Kidney glomerular epithelial cell (primary cell): ENCODE data around the gene NDUFS8.

Source experiments
- DNase-seq: peaks from one replicate; lab custom pipeline; 2025; lab: John Stamatoyannopoulos, UW

Gene NDUFS8

DNA sequence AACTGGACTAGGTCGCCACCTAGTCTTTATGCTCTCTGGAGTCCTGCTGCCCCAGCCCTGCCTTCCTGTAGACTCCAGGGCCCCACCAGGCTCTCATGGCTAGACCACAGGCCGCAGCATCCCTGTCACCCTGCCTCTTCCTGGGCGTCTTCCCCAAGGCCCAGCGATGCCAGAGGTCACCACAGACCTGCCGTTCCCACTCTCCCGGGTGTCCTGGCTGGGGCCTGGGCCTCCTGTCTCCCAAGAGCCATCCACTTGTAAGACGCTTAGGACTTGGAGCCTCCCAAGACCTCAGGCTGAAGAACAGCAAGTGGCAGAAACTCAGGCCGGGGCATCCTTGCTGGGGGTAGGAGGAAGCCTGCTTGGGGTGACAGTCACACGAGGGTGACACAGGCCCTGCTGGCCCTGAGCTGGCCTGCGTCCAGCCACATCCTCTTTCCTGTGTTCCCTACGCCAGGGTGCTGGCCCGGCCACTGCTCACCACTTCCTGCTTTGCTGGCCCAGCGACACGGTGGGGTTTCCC is 6.3 kb downstream of the NDUFS8 start:
- no peak for DNase-seq

DNA sequence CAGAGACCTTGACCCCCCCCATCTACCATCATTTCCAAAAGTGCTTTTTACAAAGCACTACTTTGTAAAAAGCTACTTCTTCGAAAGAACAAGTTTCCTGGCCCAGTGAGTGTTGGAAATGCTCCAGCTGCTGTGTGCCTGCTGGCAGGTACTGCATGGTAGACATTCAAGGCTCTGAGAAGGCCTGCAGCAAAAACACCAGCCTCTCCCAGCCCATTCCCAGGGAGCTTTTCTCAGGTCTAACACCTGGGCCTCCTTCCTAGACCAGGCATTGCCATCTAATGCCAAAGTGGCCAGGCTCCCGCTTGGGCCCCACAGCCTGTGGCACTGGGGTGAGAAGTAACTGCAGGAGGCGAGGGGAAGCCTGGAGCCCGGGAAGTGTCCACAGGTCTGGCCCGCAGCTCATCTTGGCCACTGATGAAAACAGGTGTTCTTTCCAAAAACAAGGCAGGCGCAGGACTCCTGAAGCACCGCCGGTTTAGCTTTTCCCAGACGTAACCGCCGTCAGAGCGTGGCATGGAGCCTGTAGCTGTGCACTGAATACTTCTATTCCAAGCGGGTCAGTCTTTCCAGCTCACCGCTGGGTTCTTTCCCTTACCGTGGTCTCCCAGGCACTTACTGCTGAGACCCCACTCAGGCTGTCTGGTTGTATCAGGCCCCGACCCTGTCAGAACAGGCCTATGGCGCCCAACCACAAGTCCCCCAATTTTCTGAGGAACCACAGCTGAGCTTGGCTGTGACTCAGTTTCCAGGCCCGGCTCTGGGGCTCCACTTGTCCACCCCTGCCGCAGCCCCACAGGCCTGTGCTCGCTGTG is 7.1 kb downstream of the NDUFS8 start:
- DNase-seq, result no peak

- no peak for DNase-seq
These were observed 7.8 kb downstream of the NDUFS8 start for GRCh38 chr11:68038226-68038717.

GRCh38 chr11:68038718-68039525 is 8.4 kb downstream of the NDUFS8 start, which contains the start of gene TCIRG1:
Gene TCIRG1 (plus strand): TSS chr11:68039025. CDS start chr11:68041272, 2,247 bp downstream.
- peak; percentile 54 for DNase-seq

DNA sequence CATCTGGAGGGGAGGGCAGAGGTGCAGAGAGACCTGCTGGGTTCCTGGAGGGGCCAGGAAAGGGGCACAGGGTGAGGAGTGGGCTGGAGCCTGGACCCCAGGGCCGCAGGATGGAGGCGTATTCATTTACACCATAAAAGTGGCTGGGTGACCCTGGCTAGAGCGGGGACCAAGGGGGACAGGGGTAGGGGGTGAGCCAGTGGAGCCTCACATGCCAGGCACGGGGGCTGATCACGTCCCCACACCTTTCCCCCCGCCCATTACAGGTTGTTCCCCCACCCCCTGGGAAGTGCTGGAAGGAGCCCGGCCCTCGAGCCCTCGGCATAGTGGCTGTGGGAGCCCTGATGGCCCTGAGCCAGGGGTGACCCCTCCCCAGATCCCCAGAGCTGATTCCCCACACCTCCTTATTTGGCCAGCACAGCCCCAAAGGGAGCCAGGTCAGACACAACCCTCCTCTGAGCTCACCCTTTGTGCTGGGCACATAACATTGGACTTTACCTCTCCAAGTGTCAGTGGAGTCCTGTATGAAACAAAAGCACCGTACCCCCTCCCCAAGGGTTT is 9.1 kb downstream of the NDUFS8 start:
- DNase-seq, result no peak

DNA sequence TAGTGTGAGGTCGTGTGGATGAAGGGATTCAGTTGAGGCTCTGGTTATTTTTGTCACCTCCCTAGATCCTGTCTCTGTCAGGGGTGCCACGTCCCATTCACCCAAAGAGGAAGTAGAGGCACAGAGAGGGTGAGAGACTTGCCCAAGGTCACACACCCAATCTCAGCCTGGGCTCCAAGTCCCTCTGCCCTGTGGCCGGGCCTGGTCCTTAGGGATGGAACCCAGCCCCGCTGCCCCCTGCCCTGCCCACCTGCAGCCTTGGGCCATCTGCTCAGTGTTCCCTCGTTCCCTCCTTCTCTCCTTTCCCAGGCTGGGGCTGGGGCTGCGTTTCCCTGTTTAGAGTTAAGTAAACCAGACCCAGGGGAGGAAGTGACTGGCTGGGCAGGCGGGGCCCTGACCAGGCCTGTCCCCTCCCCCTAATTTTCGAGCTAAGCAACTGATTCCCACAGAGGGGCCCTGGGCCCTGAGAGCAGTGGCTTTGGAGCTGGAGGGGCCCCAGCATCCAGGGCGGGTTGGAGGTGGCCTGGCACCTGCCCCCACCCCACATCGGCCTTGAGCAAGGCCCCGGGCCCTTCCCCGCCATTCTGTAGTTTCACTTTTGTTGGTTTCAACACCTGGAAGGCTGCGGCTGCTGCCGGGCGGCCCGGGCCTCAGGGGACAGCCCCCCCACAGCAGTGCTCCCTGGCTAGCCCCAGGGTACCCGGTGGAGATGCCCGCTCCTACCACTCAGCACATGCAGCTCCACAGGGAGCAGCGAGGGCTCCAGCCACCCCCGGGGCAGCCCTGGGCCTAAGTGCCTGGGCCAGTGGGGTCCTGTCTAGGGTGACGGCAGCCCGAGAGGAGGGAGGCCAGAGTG is 9.8 kb downstream of the NDUFS8 start:
- peak; percentile 39 for DNase-seq

GRCh38 chr11:68040957-68041591 is 10.6 kb downstream of the NDUFS8 start:
- no peak for DNase-seq

GRCh38 chr11:68041617-68042218 is 11.2 kb downstream of the NDUFS8 start:
- DNase-seq, result no peak

- DNase-seq, result no peak
These were observed 11.9 kb downstream of the NDUFS8 start for GRCh38 chr11:68042219-68043028.

- no peak for DNase-seq
These were observed 12.5 kb downstream of the NDUFS8 start for GRCh38 chr11:68043029-68043348.

- no peak for DNase-seq
These were observed 13.1 kb downstream of the NDUFS8 start for GRCh38 chr11:68043349-68044144.

DNA sequence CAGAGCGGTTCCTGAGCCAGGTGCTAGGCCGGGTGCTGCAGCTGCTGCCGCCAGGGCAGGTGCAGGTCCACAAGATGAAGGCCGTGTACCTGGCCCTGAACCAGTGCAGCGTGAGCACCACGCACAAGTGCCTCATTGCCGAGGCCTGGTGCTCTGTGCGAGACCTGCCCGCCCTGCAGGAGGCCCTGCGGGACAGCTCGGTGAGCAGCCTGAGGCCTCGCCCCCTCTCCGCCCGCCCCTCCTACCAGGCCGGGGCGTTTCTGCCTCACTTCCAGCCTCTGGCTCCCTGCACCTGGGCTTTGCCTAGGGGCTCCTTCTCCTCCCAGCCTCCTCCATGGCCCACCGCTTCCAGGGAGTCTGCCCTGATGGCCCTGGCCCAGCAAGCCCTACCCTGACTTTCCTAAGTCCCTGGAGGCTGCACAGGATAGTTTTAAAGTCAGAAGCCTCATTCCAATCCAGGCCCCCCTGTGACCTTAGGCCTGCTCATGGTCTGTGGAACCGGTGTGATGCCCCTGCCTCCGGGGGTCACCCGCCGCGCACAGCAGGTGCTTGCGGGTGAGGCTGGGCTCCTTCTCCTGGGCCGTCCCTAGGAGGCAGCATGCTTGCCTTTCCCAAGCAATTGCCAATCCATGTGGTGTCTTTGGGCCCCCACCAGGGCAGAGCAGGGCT is 13.8 kb downstream of the NDUFS8 start:
- DNase-seq, result no peak

DNA sequence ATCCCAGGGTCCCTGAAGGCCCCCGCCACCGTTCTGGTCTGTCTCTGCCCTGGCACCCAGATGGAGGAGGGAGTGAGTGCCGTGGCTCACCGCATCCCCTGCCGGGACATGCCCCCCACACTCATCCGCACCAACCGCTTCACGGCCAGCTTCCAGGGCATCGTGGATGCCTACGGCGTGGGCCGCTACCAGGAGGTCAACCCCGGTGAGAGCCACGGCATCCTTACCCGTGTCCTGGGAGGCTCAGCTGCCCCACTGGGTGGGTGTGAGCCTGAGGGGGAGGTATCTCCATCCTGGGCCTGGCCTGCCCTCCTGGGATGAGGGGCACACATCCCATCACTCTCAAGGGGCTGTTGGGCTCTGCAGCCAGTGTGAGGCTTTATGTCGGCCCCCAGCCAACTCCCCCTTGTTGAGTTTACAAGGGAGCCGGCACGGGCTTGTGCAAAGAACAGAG is 14.4 kb downstream of the NDUFS8 start:
- DNase-seq, result no peak

DNA sequence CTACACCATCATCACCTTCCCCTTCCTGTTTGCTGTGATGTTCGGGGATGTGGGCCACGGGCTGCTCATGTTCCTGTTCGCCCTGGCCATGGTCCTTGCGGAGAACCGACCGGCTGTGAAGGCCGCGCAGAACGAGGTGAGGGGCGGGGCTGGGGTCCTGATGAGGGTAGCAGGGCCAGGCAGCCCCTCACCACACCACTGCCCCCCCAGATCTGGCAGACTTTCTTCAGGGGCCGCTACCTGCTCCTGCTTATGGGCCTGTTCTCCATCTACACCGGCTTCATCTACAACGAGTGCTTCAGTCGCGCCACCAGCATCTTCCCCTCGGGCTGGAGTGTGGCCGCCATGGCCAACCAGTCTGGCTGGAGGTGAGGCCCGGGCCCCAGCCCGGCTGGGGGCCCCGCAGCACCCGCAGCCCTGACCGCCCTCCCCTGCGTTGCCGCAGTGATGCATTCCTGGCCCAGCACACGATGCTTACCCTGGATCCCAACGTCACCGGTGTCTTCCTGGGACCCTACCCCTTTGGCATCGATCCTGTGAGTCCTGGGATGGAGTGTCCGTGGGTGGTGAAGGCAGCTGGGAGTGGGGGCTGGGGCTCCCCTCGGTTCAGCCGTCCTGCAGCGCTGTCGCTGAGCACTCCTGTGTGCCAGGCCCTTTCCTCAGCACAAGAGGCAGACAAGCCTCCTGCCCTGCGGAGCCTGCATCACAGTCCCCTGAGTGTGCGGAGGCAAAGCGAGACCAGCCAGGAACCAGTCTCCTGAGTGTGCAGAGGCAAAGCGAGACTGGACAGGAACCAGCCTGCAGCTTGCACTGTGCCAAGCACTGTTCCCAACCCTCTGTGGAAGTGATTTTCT is 17.2 kb downstream of the NDUFS8 start:
- DNase-seq, result no peak

GRCh38 chr11:68048681-68049508 is 18.4 kb downstream of the NDUFS8 start:
- DNase-seq, result no peak
